HUES48 (cell line): Measurements from ENCODE around the gene HOXC12.

Experiments used
- H3K27ac ChIP-seq: one replicate; pipeline ENCODE4 v1.7.0; 2013; ENCODE audit warnings: low read depth, low read length, inconsistent platforms
- H3K27me3 ChIP-seq: 2 replicates; pipeline ENCODE4 v1.6.1; 2013; ENCODE audit warnings: mild to moderate bottlenecking, low read length; ENCODE audit not compliant: control insufficient read depth, insufficient read depth
- H3K36me3 ChIP-seq: 2 replicates; pipeline ENCODE4 v1.6.1; 2013; ENCODE audit warnings: low read length; ENCODE audit not compliant: control insufficient read depth, insufficient read depth
- H3K4me1 ChIP-seq: 2 replicates; pipeline ENCODE4 v1.6.1; 2013; ENCODE audit warnings: mild to moderate bottlenecking, low read length; ENCODE audit not compliant: control insufficient read depth, insufficient read depth
- H3K4me3 ChIP-seq: 2 replicates; pipeline ENCODE4 v1.5.1; 2013; ENCODE audit warnings: mild to moderate bottlenecking, low read depth, low read length
- H3K9ac ChIP-seq: 2 replicates; pipeline ENCODE4 v1.6.1; 2013; ENCODE audit warnings: mild to moderate bottlenecking, low read depth, low read length, moderate library complexity
- H3K9me3 ChIP-seq: 2 replicates; pipeline ENCODE4 v1.6.1; 2013; ENCODE audit warnings: low read length; ENCODE audit not compliant: control insufficient read depth, insufficient read depth

Gene HOXC12

DNA sequence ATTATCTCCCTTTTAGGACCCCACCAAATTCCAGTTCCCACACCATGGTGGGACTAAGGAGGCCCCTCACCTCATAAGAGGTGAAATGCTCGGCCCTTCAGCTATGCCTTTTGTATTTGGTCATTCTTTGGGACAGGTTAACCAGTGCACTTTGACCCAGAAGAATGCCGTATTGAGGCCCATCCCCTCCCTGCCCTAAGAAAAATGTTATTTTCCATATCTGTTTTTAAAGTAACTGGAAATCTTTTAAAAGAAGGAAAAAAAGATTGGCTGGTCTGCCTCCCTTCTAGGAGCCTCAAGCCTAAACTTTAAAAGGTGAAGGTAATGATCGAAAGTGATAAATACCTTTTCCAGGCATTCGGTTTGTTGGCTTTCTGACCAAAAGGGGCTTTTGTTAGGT, 21.8 kb upstream of the HOXC12 start:
- no peaks in the 10 kb centered on the region for H3K4me1 ChIP-seq
- H3K27me3 ChIP-seq, result peaks cover 100% of the 10 kb centered on the region
- H3K36me3 ChIP-seq, result no peaks in the 10 kb centered on the region

DNA sequence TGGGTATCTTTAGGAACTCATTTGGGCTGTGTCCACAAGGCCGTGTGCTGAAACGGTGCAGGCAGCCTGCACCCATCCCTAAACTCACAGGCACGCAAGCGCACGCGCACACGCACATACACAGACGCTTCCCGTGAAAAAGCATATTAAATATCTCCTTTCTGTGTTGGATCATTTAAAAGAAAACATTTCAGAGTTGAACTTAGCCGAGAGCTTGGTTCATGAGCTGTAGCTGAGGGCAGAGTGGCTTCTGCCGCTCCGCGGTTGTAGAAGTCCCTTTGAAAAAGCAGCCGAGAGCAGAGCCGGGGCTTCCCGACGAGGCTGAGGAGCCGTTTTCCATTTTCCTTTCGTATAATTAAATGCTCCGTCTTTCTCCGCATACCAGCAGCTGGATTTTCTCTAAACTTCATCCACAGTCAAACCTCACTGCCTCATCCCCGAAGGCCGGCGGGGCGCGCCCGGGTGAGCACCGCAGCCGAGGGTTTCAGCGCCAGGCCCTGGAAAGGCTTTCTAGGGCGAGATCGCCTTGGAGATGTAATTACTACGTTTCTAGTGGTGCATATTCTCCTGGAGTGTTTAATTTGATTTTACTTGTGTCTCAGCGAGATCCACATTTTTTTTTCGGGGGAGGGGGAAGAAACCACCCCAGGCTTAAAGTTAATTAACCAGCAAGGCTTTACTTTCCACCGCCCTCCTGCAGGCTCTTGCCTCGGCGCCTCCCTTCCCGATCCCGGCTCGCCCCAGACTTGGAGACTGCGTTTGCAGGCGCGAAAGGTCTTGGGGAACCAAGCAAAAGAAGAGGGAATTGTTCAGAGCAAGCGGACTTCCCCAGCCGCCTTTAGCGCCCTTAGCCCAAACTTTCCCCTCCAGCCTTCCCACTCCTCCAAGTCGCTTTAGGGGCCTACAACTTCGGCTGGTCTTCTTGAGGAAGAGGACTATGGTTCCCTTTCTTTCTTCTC, 19.0 kb upstream of the HOXC12 start:
- no peaks in the 10 kb centered on the region for H3K36me3 ChIP-seq
- no peaks in the 10 kb centered on the region for H3K9me3 ChIP-seq
- no peak overlapping the region for H3K9ac ChIP-seq
- H3K27me3 ChIP-seq, result peaks cover 99% of the 10 kb centered on the region
- H3K27ac ChIP-seq, result no peak overlapping the region
- no peaks in the 10 kb centered on the region for H3K4me1 ChIP-seq
- no peak overlapping the region for H3K4me3 ChIP-seq

More for the DNA sequence above, 21.8 kb upstream of the HOXC12 start:
- no peaks in the 10 kb centered on the region for H3K9me3 ChIP-seq
- H3K27ac ChIP-seq, result no peak overlapping the region
- no peak overlapping the region for H3K4me3 ChIP-seq
- no peak overlapping the region for H3K9ac ChIP-seq

- H3K36me3 ChIP-seq, result no peaks in the 10 kb centered on the region
- no peak overlapping the region for H3K27ac ChIP-seq
- no peaks in the 10 kb centered on the region for H3K4me1 ChIP-seq
- H3K9me3 ChIP-seq, result no peaks in the 10 kb centered on the region
- H3K27me3 ChIP-seq, result peaks cover 99% of the 10 kb centered on the region
- H3K9ac ChIP-seq, result no peak overlapping the region
- H3K4me3 ChIP-seq, result no peak overlapping the region
Measured at GRCh38 chr12:53937099-53937498, 17.6 kb upstream of the HOXC12 start.

DNA sequence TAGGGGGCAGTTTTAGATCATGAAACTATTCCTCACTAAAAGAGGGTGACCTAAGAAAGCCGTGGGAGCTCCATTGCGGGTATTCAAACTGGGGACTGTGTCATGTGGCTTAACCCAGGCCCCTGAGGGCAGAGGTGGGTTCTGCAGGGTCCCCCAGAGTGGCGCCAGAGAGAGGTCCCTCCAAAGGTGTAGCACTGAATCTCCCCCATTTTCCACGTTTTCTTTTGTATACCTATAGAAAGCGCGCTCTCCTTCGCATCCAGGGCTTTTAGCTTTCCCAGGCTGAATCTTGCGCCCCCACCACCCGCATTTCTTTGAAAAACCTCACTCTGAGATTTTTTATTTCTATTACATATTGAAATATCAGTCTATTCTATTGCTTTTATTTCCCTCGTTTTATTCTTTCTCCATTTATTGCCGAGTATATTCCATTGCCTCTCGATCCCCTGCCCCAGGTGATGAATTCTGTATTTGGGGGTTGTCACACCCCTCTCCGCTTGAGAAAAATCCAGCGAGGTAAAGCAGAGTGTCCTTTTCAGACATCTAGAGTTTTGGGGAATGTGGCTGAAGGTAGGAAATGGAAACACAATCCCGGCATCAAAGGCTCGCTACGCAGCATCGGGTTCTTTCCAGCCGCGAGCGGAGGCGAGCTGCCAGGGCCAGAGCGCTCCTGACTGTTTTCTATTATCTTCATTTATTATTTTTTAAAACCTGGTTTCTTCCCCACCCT, 16.9 kb upstream of the HOXC12 start:
- no peak overlapping the region for H3K27ac ChIP-seq
- no peaks in the 10 kb centered on the region for H3K36me3 ChIP-seq
- peaks cover 99% of the 10 kb centered on the region for H3K27me3 ChIP-seq
- H3K4me3 ChIP-seq, result no peak overlapping the region
- no peaks in the 10 kb centered on the region for H3K4me1 ChIP-seq
- no peaks in the 10 kb centered on the region for H3K9me3 ChIP-seq
- no peak overlapping the region for H3K9ac ChIP-seq

DNA sequence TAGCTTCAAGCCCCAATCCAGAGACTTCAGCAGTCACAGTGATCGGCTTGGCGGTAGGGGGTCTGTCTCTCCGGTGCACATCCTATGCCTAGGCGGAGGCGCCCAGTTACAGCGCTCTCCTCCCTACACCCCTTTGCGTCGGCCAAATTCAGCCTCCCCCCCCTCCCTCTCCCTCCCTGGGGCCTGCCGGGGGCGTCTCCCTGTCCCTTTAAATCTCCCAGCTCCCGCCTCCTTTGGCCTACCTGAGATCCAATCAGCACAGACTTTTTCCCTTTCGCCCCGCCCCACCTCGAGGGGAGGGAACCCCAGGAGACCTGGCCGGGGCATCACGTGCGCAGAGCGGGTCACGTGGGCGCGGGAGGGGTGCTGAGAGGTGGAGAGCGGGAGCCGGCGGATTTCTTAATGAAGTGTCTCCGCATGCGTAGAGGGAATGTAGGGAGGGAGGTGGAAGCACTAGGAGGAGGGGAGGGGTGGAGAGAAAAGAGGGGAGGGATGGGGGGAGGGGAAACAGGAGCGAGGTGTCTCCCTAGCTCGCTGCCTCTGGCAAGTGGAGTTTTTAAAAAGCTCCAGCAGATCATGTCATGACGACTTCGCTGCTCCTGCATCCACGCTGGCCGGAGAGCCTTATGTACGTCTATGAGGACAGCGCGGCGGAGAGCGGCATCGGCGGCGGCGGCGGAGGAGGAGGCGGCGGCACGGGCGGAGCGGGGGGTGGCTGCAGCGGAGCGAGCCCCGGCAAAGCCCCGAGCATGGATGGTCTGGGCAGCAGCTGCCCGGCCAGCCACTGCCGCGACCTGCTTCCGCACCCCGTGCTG, 16.2 kb upstream of the HOXC12 start, which contains the start of gene HOXC13:
Gene HOXC13, plus strand, starts transcription at position 506 of the 815 bp plus-strand sequence. Its CDS starts 76 bp downstream, at position 582.
- Histone ChIP-seq H3K4me3 (peak within 1 kb of the TSS; percentile 3; the same call in 1 of the 2 replicates), H3K27ac (no peak within 1 kb of the TSS), H3K36me3 (no peaks in the 10 kb centered on the region)

GRCh38 chr12:53939141-53940108, 15.3 kb upstream of the HOXC12 start:
- Histone ChIP-seq H3K4me3 (peak overlapping the region; percentile 3; the same call in 1 of the 2 replicates), H3K27me3 (peaks cover 99% of the 10 kb centered on the region), H3K36me3 (no peaks in the 10 kb centered on the region), H3K9me3 (no peaks in the 10 kb centered on the region), H3K9ac (no peak overlapping the region), H3K4me1 (no peaks in the 10 kb centered on the region), H3K27ac (no peak overlapping the region)

More for the DNA sequence above, 16.2 kb upstream of the HOXC12 start, which contains the start of gene HOXC13:
- H3K27me3 ChIP-seq, result peaks cover 99% of the 10 kb centered on the region
- no peaks in the 10 kb centered on the region for H3K9me3 ChIP-seq
- H3K9ac ChIP-seq, result no peak within 1 kb of the TSS
- H3K4me1 ChIP-seq, result no peaks in the 10 kb centered on the region

GRCh38 chr12:53940443-53941014, 14.2 kb upstream of the HOXC12 start:
- Histone ChIP-seq H3K9ac (no peak overlapping the region), H3K4me3 (no peak overlapping the region), H3K36me3 (no peaks in the 10 kb centered on the region), H3K4me1 (no peaks in the 10 kb centered on the region), H3K27me3 (peaks cover 99% of the 10 kb centered on the region), H3K9me3 (no peaks in the 10 kb centered on the region), H3K27ac (no peak overlapping the region)

DNA sequence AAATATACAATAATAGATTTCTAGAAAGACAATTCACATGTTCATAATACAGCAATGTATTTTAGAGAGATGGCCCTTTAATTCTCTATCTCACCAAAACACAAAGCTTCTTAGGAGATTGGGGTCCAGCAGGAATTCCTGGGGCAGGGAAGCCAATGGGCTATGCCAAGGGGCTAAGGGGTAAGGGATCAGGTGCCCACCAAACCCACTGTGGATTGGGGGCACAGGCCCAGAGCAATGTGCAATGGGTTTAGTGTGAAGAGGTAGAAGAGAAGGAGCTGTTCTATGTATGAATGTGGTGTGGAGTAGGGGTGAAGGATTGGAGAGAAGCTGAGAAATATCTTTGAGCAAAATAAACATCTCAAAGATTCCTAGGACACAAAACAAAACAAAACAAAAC, 13.5 kb upstream of the HOXC12 start:
- Histone ChIP-seq H3K9ac (no peak overlapping the region), H3K36me3 (no peaks in the 10 kb centered on the region), H3K9me3 (no peaks in the 10 kb centered on the region), H3K27ac (no peak overlapping the region), H3K27me3 (peaks cover 99% of the 10 kb centered on the region), H3K4me1 (no peaks in the 10 kb centered on the region), H3K4me3 (no peak overlapping the region)

- no peaks in the 10 kb centered on the region for H3K4me1 ChIP-seq
- no peak overlapping the region for H3K4me3 ChIP-seq
- H3K9me3 ChIP-seq, result no peaks in the 10 kb centered on the region
- peaks cover 99% of the 10 kb centered on the region for H3K27me3 ChIP-seq
- no peak overlapping the region for H3K9ac ChIP-seq
- no peak overlapping the region for H3K27ac ChIP-seq
- no peaks in the 10 kb centered on the region for H3K36me3 ChIP-seq
Measured at GRCh38 chr12:53941750-53942149, 13.0 kb upstream of the HOXC12 start.
